ENCODE measurements around the gene SCN2A. TPM values are rescaled to one million over a fixed set of nuclear protein-coding genes. Genes with fewer than 3 reads are reported as not detected.
"Not testable (repeated sequence)": the region's sequence is repeated elsewhere in the genome, so short reads cannot be mapped to it uniquely, and the experiment has no call there.

Gene SCN2A
- total RNA-seq, 2 donors from 2014 or later: 0.11 to 0.21 TPM

DNA sequence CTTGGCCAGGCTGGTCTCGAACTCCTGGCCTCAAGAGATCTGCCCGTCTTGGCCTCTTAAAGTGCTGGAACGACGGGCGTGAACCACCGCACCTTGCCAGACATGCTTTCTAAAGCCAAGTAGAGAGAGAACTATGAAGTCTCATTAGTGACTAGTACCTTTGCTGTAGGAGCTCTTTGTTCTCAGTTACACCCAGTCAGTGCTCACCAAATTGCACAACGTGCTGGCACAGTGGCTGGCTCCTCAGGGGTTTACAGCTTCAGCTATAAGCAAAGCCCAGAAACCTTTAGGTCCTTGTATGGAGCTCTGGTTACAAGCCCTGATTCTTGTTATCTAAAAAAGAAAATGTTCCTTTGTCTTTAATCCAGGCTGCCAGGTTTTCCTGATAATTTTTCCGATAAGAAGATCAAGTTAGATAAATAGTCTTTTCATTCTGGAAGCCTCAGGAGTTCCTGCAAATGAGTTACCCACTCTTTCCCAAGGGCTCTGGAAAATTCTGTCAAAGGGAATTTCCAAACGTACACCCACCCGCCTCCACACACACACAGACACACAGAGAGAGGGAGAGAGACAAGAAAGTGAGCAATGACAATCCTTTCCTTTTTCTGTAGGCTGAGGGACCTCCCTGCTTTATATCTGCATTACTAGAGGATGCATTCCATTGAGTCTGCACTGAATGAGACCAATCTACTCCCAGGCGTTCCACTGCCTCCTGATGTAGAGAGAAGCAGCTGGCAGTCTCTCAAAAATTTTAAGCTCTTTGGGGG, 130.1 kb downstream of the SCN2A start:
- Mint-ChIP-seq H3K27ac (no peak overlapping the region), H3K9me3 (no peaks in the 10 kb centered on the region), H3K36me3 (no peaks in the 10 kb centered on the region)
- DNase-seq (ENCODE audit: low spot score in 2 of 2) (no peak), ATAC-seq (no peak)

DNA sequence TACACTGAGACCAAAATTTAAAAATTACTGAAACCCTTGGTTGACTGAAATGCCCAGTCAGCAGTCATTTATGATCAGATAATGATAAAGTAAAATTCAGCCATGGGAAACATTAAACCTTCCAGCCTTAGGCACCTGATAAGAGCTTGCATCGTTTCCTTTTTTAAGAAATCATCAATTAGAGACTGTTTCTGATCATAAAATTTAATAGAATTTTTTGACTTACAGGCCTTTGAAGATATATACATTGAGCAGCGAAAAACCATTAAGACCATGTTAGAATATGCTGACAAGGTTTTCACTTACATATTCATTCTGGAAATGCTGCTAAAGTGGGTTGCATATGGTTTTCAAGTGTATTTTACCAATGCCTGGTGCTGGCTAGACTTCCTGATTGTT, 130.7 kb downstream of the SCN2A start:
- ATAC-seq (no peak), DNase-seq (ENCODE audit: low spot score in 2 of 2) (no peak)
- no peaks in the 10 kb centered on the region for H3K36me3 Mint-ChIP-seq
- no peaks in the 10 kb centered on the region for H3K9me3 Mint-ChIP-seq
- no peak overlapping the region for H3K27ac Mint-ChIP-seq

DNA sequence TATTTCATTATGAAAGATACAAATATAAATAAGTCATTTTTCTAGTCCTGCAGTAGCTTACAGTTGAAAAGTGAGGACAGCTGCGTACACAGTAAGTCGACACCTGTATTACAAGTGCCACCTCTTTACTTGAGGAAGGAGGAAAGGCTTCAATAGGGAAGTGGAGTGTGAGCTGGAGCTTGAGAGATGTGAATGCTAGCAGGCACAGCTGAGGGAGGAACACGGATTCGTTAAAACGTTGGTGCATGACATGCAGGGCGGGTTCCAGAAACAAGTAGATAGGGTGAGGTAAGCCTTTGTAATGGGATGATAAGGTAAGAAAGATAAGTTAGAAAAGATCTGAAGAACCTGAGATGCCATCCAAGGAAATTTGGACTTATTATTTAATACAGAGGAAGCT, 132.1 kb downstream of the SCN2A start:
- DNase-seq (ENCODE audit: low spot score in 2 of 2): no peak
- no peak overlapping the region for H3K27ac Mint-ChIP-seq
- H3K36me3 Mint-ChIP-seq: no peaks in the 10 kb centered on the region
- no peak for ATAC-seq
- no peaks in the 10 kb centered on the region for H3K9me3 Mint-ChIP-seq

- DNase-seq (ENCODE audit: low spot score in 2 of 2) (no peak), ATAC-seq (no peak)
- Mint-ChIP-seq H3K9me3 (no peaks in the 10 kb centered on the region), H3K36me3 (no peaks in the 10 kb centered on the region), H3K27ac (no peak overlapping the region)
Measured at GRCh38 chr2:165373278-165374010, 134.2 kb downstream of the SCN2A start.

GRCh38 chr2:165376571-165376975, 137.4 kb downstream of the SCN2A start:
- no peak for ATAC-seq
- Mint-ChIP-seq H3K9me3 (no peaks in the 10 kb centered on the region), H3K27ac (no peak overlapping the region), H3K36me3 (no peaks in the 10 kb centered on the region)
- no peak for DNase-seq (ENCODE audit: low spot score in 2 of 2)

DNA sequence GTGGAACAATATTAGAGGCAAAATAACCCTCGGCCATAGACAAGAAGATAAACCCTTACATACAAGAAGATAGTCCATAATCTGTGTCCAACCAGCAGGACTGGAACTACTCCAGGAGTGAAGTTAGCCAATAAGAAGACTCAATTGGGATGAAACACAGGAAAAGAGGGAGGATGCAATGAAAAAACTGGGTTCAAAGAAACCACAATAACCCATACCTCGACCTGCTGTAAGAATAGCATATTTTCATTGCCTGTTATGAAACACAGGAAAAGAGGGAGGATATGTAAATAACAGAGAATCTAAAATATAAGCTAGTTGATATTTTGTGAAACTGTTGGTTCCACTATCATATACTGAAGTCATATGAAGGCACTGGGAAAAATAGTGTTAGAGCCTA, 143.1 kb downstream of the SCN2A start:
- Mint-ChIP-seq H3K27ac (no peak overlapping the region), H3K36me3 (no peaks in the 10 kb centered on the region), H3K9me3 (no peaks in the 10 kb centered on the region)
- no peak for DNase-seq (ENCODE audit: low spot score in 2 of 2)
- ATAC-seq: no peak

- H3K9me3 Mint-ChIP-seq: no peaks in the 10 kb centered on the region
- H3K36me3 Mint-ChIP-seq: no peaks in the 10 kb centered on the region
- H3K27ac Mint-ChIP-seq: no peak overlapping the region
- ATAC-seq (no peak), DNase-seq (ENCODE audit: low spot score in 2 of 2) (no peak)
Measured at GRCh38 chr2:165390875-165391274, 151.7 kb downstream of the SCN2A start.

DNA sequence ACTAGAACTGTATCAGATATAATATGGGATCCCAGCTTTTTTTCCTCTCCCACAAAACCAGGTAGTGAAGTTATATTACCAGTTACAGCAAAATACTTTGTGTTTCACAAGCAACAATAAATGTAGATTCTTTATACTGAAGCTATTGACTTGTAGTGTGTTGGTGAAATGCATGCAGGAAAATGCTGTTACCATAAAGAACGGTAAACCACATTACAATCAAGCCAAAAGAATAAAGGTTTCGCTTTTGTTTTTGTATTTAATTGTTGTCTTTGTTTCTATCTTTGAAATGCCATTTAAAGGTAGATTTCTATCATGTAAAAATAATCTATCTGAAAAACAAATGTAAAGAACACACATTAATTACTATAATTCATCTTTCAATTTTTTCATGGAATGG, 152.6 kb downstream of the SCN2A start:
- Mint-ChIP-seq H3K27ac (no peak overlapping the region), H3K36me3 (no peaks in the 10 kb centered on the region), H3K9me3 (no peaks in the 10 kb centered on the region)
- no peak for ATAC-seq
- no peak for DNase-seq (ENCODE audit: low spot score in 2 of 2)

- ATAC-seq: peak; percentile 78 to 99
- H3K9me3 Mint-ChIP-seq; DNase-seq (ENCODE audit: low spot score in 2 of 2); H3K36me3 Mint-ChIP-seq; H3K27ac Mint-ChIP-seq: not testable (repeated sequence)
Measured at GRCh38 chr2:165398603-165399002, 159.4 kb downstream of the SCN2A start.

DNA sequence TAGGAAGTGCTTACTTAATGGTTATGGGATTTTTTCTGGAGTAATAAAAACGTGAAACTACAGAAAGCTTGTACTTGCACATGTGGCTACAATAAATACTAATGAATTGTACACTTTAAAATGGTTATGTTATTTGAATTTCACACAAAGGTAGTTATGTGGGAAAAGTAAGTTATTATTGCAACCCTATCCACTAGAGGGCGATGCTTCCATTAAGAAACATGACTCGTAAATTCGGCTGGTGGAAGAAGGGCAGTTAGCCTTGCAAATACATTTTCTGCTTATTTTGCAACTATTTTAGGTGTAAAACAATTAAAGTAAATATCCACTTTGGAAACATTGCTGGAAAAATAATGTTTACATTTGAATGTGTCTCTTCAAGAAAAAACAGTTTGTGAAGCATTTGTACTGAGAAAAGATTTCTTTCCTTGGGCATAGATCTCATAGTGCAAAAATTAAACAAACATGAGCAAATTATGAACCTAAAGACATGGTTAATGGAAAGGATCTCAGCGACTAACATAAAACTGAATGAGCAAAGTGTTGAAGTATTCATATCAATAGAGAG, 162.2 kb downstream of the SCN2A start:
- DNase-seq (ENCODE audit: low spot score in 2 of 2) (peak in 1 of 2 donors; percentile 18), ATAC-seq (peak in 1 of 2 donors; percentile 35)
- no peaks in the 10 kb centered on the region for H3K36me3 Mint-ChIP-seq
- no peak overlapping the region for H3K27ac Mint-ChIP-seq
- H3K9me3 Mint-ChIP-seq: no peaks in the 10 kb centered on the region

- no peak for DNase-seq (ENCODE audit: low spot score in 2 of 2)
- ATAC-seq: no peak
- Mint-ChIP-seq H3K9me3 (no peaks in the 10 kb centered on the region), H3K36me3 (no peaks in the 10 kb centered on the region), H3K27ac (no peak overlapping the region)
Measured at GRCh38 chr2:165402162-165402561, 162.9 kb downstream of the SCN2A start.

- H3K36me3 Mint-ChIP-seq: no peaks in the 10 kb centered on the region
- H3K27ac Mint-ChIP-seq: no peak overlapping the region
- ATAC-seq (no peak), DNase-seq (ENCODE audit: low spot score in 2 of 2) (no peak)
- no peaks in the 10 kb centered on the region for H3K9me3 Mint-ChIP-seq
Measured at GRCh38 chr2:165406173-165406572, 167.0 kb downstream of the SCN2A start.

DNA sequence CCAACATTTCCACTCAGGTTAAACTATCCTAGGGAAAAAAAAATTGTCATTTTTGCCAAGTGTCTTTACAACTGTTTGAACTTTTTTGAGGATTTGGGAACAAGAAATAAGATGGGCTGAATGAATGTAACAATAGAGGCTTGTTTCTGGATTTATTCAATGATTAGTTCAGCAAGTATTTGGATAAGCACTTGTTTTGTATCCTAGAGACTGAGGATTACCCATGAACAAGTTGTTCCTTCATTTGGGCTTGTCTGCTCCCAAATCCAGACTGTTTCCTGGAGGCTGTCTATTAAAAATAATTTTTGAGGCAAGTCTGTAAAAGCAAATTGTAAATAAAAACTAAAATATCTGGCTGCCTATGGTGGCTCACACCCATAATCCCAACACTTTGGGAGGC, 168.3 kb downstream of the SCN2A start:
- DNase-seq (ENCODE audit: low spot score in 2 of 2) (no peak), ATAC-seq (no peak)
- no peak overlapping the region for H3K27ac Mint-ChIP-seq
- no peaks in the 10 kb centered on the region for H3K9me3 Mint-ChIP-seq
- no peaks in the 10 kb centered on the region for H3K36me3 Mint-ChIP-seq

DNA sequence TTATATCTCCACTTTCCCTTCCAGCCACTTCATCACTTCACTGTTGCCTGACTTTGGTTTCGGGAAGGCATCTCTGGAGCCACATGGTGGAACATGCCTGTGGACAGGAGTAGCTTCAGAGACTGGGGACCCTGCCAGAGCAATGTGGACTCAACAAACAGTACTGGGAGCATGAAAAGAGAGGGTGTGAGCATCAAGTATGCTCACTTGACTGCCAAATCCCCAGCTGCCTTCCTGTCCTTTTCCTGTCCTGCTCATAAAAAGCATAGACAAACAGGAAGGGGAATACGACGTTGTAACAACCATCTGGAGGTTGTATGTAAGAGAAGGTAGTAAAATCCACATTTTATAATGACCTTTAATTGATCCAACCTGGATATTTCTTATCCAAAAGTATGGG, 169.0 kb downstream of the SCN2A start:
- H3K9me3 Mint-ChIP-seq: no peaks in the 10 kb centered on the region
- H3K27ac Mint-ChIP-seq: no peak overlapping the region
- DNase-seq (ENCODE audit: low spot score in 2 of 2) (no peak), ATAC-seq (no peak)
- H3K36me3 Mint-ChIP-seq: no peaks in the 10 kb centered on the region

DNA sequence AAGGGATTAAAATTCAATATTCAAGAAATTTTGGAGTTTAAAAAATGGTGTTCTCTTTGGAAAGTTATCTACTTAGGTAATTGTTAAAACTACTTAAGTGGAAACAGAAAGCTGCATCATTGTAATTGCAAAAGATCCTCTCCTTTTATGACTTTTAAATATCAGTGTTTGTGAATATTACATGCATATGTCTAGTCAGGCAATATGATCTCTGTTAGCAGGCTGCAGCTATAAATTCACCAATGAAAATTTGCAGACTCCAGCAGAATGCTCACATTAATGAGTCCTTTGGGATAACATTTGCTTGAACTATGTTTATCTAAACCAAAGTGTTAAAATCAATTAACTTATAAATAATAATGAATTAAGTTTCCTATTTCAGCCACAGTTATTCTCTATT, 171.1 kb downstream of the SCN2A start:
- no peaks in the 10 kb centered on the region for H3K9me3 Mint-ChIP-seq
- DNase-seq (ENCODE audit: low spot score in 2 of 2) (no peak), ATAC-seq (no peak)
- no peak overlapping the region for H3K27ac Mint-ChIP-seq
- no peaks in the 10 kb centered on the region for H3K36me3 Mint-ChIP-seq

GRCh38 chr2:165414187-165414586, 175.0 kb downstream of the SCN2A start:
- ATAC-seq: no peak
- H3K9me3 Mint-ChIP-seq: peaks cover 0 to 16% of the 10 kb centered on the region in 2 donors
- DNase-seq (ENCODE audit: low spot score in 2 of 2): no peak
- no peak overlapping the region for H3K27ac Mint-ChIP-seq
- peaks cover 0 to 8% of the 10 kb centered on the region in 2 donors for H3K36me3 Mint-ChIP-seq

GRCh38 chr2:165417009-165417408, 177.8 kb downstream of the SCN2A start:
- DNase-seq (ENCODE audit: low spot score in 2 of 2) (no peak), ATAC-seq (no peak)
- Mint-ChIP-seq H3K9me3 (peaks cover 3 to 16% of the 10 kb centered on the region in 2 donors), H3K27ac (no peak overlapping the region), H3K36me3 (peaks cover 0 to 8% of the 10 kb centered on the region in 2 donors)

GRCh38 chr2:165420231-165420630, 181.0 kb downstream of the SCN2A start:
- Mint-ChIP-seq H3K36me3 (peaks cover 7 to 15% of the 10 kb centered on the region in 2 donors), H3K27ac (no peak overlapping the region), H3K9me3 (peaks cover 13 to 22% of the 10 kb centered on the region in 2 donors)
- DNase-seq (ENCODE audit: low spot score in 2 of 2): no peak
- ATAC-seq: no peak

Data from activated naive CD4-positive, alpha-beta T cell treated with anti-CD3 and anti-CD28 coated beads, Interleukin-2, amount 50 U/mL, for 72 hours (primary cell).